Measurements from ENCODE around the gene GDF15.
"Not testable (repeated sequence)": the region's sequence is repeated elsewhere in the genome, so short reads cannot be mapped to it uniquely, and the experiment has no call there.

The GDF15 gene

DNA sequence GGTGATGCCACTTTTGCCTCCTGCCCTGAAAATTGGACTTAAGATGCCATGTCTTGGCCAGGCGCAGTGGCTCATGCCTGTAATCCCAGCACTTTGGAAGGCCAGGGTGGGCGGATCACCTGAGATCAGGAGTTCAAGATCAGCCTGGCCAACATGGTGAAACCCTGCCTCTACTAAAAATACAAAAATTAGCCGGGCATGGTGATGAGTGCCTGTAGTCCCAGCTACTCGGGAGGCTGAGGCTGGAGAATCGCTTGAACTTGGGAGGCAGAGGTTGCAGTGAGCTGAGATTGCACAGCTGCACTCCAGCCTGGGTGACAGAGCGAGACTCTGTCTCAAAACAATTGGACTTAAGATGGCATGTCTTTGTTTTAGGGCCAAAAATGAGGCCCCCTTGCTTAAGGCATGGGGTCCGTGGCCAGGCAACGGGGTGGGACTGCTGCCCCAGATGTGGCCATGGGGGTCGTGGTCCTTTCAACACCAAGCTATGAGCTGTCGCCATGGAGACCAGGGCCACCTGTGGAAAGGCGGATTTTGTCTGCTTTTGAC is 21.6 kb upstream of the GDF15 start:
- DNase-seq: not testable (repeated sequence)

- DNase-seq: peak; percentile 99
These were observed 21.0 kb upstream of the GDF15 start for GRCh38 chr19:18364826-18365528.

GRCh38 chr19:18366021-18366435 is 19.9 kb upstream of the GDF15 start:
- DNase-seq: no peak

- DNase-seq: no peak
These were observed 17.3 kb upstream of the GDF15 start for GRCh38 chr19:18368504-18369222.

GRCh38 chr19:18373407-18373891 is 12.5 kb upstream of the GDF15 start:
- DNase-seq: no peak

DNA sequence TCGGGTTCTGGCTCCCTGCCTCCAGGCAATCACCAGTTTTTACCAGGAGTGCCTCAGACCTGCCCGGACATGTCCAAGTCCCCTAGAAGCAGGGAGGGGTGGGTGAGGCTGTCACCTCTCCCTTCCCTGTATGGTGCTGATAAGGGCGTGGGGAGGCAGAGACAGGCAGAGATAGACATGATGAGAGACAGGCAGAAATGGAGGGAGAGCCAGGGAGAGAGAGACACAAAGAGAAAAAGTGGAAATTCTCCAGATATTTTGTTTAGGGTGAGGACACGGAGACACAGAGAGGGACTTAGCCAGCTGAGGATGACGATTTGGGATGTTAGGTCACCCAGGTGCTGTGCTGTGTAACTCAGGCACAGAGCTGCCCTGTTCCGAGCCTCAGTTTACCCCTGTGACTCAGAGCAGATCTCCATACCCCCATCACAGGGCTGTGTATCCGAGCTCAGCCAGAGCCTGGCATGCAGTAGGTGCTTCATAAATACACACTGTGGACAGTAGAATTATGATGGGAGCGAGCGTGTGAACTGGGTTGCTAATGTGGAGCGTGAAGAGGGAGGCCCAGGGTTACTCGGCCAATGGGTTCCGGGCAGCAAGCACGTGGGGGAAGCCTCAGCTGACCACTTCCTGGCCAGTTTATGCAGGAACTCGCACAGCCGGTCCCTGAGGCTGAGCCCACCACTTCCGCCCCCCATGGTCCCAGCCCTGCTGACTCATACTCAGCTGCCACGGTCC is 11.9 kb upstream of the GDF15 start:
- DNase-seq: peak; percentile 96

- no peak for DNase-seq
These were observed 8.9 kb upstream of the GDF15 start for GRCh38 chr19:18377026-18377425.

DNA sequence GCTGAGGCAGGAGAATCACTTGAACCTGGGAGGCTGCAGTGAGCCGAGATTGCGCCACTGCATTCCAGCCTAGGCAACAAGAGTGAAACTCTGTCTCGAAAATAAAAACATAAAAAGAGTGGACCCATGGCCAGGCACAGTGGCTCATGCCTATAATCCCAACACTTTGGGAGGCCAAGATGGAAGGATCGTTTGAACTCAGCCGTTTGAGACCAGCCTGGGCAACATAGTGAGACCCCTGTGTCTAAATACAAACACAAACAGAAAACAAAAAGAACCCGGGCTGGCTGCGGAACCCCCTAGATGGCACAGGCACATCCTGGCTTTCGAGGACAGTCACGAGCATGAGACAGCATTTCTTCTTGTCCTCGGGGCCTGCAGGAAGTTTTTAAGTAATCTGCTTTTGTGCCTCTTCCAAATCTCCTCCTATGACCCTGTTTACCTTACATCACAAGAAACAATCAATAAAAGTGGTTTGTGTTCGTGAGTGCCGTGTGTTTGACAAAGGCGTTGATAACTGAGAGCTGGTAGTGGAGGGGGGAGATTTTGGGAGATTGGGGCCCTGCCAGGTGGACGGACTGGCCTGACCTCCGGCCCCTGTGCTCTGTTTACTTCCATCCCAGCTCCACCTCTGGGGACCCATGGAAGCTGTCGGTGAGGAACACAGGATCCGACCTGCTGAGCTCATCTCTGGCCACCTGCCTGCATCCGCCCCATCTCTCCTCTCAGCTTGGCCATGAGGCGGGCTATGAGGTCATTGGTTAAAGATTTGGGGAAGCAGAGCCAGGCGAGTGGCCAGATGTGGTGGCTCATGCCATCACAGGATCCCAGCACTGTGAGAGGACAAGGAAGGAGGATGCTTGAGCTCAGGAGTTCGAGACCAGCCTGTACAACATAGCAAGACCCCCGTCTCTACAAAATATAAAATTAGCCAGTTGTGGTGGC is 5.9 kb upstream of the GDF15 start:
- DNase-seq: peak; percentile 68

- DNase-seq: no peak
These were observed 5.1 kb upstream of the GDF15 start for GRCh38 chr19:18380843-18381242.

DNA sequence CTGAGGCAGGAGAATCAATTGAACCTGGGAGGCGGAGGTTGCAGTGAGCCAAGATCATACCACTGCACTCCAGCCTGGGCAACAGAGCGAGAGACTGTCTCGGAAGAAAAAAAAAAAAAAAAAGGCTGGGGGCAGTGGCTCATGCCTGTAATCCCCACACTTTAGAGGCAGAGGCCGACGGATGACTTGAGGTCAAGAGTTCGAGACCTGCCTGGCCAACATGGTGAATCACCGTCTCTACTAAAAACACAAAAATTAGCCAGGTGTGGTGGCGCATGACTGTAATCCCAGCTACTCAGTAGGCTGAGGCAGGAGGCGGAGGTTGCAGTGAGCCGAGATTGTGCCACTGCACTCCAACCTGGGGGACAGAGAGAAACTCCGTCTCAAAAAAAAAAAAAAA is 2.3 kb upstream of the GDF15 start:
- DNase-seq: not testable (repeated sequence)

- DNase-seq: no peak
These were observed 1.2 kb upstream of the GDF15 start for GRCh38 chr19:18384775-18385174.

GRCh38 chr19:18385359-18385674 is 641 bp upstream of the GDF15 start:
- DNase-seq: no peak

GRCh38 chr19:18386543-18387271 is 749 bp downstream of the GDF15 start:
- DNase-seq: peak; percentile 86

DNA sequence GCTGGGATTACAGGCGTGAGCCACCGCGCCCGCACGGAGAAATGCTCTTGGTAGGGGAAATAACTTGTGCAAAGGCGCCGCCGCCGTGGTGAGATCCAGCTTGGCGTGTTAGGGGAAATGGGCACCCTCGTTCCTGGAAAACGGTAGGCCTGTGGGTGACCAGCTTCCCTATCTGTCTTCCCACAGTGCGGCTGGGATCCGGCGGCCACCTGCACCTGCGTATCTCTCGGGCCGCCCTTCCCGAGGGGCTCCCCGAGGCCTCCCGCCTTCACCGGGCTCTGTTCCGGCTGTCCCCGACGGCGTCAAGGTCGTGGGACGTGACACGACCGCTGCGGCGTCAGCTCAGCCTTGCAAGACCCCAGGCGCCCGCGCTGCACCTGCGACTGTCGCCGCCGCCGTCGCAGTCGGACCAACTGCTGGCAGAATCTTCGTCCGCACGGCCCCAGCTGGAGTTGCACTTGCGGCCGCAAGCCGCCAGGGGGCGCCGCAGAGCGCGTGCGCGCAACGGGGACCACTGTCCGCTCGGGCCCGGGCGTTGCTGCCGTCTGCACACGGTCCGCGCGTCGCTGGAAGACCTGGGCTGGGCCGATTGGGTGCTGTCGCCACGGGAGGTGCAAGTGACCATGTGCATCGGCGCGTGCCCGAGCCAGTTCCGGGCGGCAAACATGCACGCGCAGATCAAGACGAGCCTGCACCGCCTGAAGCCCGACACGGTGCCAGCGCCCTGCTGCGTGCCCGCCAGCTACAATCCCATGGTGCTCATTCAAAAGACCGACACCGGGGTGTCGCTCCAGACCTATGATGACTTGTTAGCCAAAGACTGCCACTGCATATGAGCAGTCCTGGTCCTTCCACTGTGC is 2.4 kb downstream of the GDF15 start:
- DNase-seq: peak; percentile 63

DNA sequence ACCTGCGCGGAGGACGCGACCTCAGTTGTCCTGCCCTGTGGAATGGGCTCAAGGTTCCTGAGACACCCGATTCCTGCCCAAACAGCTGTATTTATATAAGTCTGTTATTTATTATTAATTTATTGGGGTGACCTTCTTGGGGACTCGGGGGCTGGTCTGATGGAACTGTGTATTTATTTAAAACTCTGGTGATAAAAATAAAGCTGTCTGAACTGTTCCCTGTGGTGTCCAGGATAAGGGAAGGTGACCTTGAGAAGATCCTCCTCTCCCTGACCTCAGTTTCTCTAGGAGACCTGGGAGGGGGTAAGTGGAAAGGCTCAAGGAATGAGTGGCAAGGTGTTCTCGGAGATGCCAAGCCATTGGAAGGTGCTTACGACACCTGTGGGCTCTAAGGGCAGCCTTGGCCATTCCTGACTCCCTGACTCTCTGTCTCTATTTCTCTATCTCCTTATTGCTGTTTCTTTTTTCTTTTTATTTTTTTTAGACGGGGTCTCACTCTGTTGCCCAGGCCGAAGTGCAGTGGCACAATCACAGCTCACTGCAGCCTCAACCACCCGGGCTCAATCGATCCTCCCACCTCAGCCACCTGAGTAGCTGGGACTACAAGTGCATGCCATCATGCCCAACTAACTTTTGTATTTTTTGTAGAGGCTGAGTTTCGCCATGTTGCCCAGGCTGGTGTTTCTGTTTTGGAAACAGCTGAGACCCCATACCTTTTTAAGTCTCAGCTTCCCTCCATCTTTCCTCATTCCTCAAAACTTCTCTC is 3.2 kb downstream of the GDF15 start:
- no peak for DNase-seq

- no peak for DNase-seq
These were observed 3.7 kb downstream of the GDF15 start for GRCh38 chr19:18389726-18390064.

- no peak for DNase-seq
These were observed 4.3 kb downstream of the GDF15 start for GRCh38 chr19:18390065-18390907.

DNA sequence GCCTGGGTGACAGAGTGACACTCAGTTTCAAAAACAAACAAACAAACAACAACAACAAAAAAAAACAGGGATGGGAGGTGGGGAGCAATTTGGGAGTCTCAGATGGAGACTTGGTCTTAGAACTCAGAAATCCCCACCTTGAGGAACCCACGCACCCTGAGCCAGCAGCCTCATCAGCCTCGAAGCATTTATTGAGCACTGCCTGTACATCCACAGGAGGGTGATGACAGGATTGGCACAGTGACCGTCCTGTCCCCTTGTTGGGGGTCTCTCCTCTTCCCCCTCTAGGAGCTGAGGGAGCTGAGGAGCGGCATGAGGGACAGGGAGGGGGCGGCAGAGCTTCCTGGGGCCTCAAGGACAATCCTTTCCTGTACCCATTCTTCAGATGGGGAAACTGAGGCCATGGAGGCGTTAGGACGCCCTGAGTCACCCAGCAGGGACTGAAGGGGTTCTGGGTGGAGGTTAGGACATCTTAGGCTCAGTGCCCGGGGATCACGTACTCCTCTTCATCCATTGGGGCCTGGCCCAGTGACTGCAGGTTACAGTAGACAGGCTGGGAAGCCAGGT is 5.6 kb downstream of the GDF15 start:
- no peak for DNase-seq

All from fibroblast of skin of scalp (primary cell).